GM12873 (cell line): ENCODE measurements around the gene SCPEP1.

Source experiments
- CTCF ChIP-seq: IDR thresholded peaks from 2 replicates; pipeline ENCODE4 v1.5.1; 2012; ENCODE audit warnings: low read depth, mild to moderate bottlenecking, moderate library complexity, low read length, control low read depth; ENCODE audit not compliant: insufficient read depth; ENCODE audit errors: missing control alignments

Gene SCPEP1

DNA sequence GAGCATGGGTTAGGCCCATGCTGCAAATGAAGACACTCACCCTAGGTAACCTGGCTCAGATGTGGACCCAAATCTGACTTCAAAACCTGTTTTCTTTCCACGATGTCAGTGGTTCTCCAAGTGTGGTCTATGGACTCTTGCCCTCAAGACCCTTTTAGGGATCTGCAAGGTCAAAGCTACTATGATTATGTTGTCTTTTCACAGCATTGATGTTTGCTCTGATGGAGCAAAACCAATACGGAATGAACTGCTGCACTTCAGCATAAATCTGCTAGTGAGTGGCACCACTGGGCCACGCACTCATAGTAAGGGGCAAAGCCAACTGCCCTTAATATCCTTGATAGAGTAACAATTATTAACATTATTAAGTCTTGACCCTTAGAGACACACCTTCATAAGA lies 42.5 kb upstream of the SCPEP1 start:
- no peak for TF ChIP-seq CTCF

DNA sequence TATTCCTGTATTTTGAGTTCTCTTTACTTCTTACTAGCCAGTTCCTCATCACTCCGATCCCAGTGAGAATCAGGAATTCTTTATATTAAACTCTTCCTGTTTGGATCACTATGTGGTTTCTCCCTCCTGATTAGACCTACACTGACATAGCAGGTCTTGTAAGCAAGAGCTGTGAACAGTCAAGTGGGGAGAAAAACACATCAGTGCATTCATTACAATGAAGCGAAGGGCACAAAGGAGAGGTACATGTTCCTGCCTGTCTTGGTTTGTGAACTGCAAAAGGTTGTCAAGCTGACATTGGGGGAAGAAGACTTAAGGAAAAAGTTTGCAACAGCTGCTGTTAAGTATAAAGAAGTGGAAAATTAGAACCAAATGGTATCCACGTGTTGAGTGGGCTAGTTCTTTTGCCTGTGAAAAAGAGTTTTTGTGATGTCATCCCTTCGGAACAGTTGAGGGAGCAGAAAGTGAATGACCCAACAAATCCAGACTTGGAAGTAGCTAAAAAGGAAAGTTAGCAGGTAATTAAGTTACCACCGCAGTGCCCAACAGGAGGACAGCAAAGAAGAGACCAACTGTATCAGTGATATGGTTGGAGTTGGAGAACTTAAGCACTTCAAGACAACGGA lies 41.1 kb upstream of the SCPEP1 start:
- TF ChIP-seq CTCF: no peak

GRCh38 chr17:56937687-56938086 lies 40.2 kb upstream of the SCPEP1 start:
- TF ChIP-seq CTCF: no peak

GRCh38 chr17:56939869-56940484 lies 38.0 kb upstream of the SCPEP1 start:
- peak; percentile 69 for TF ChIP-seq CTCF

GRCh38 chr17:56943505-56944125 lies 34.3 kb upstream of the SCPEP1 start:
- no peak for TF ChIP-seq CTCF

- no peak for TF ChIP-seq CTCF
Measured at GRCh38 chr17:56945938-56946505, 31.9 kb upstream of the SCPEP1 start.

- no peak for TF ChIP-seq CTCF
Measured at GRCh38 chr17:56947741-56948140, 30.2 kb upstream of the SCPEP1 start.
